ENCODE measurements around the gene ZNHIT2.
A peak's percentile ranks its signal among the peaks of the same experiment; 100 is the strongest.
"Not testable (repeated sequence)": the region's sequence is repeated elsewhere in the genome, so short reads cannot be mapped to it uniquely, and the experiment has no call there.

ZNHIT2 gene

GRCh38 chr11:65117206-65118096, at the start of gene ZNHIT2:
TSS of gene ZNHIT2 (minus strand) at chr11:65117701. CDS start at chr11:65117653, 48 bp downstream.
- peak; percentile 99 for DNase-seq (ENCODE audit: low spot score)

GRCh38 chr11:65166893-65167292, 49.4 kb upstream of the ZNHIT2 start:
- no peak for DNase-seq (ENCODE audit: low spot score)

- DNase-seq (ENCODE audit: low spot score) = no peak
These were observed 48.2 kb upstream of the ZNHIT2 start for GRCh38 chr11:65165410-65166317.

GRCh38 chr11:65163684-65164083, 46.2 kb upstream of the ZNHIT2 start:
- DNase-seq (ENCODE audit: low spot score) = no peak

- no peak for DNase-seq (ENCODE audit: low spot score)
These were observed 43.1 kb upstream of the ZNHIT2 start for GRCh38 chr11:65160643-65161042.

GRCh38 chr11:65159012-65159411, 41.5 kb upstream of the ZNHIT2 start:
- no peak for DNase-seq (ENCODE audit: low spot score)

GRCh38 chr11:65157336-65157735, 39.8 kb upstream of the ZNHIT2 start:
- no peak for DNase-seq (ENCODE audit: low spot score)

- no peak for DNase-seq (ENCODE audit: low spot score)
These were observed 39.4 kb upstream of the ZNHIT2 start for GRCh38 chr11:65156926-65157325.

GRCh38 chr11:65156256-65156655, 38.8 kb upstream of the ZNHIT2 start:
- no peak for DNase-seq (ENCODE audit: low spot score)

- DNase-seq (ENCODE audit: low spot score) = no peak
These were observed 34.6 kb upstream of the ZNHIT2 start for GRCh38 chr11:65152122-65152521.

GRCh38 chr11:65151331-65151899, 33.9 kb upstream of the ZNHIT2 start:
- no peak for DNase-seq (ENCODE audit: low spot score)

- peak; percentile 27 for DNase-seq (ENCODE audit: low spot score)
These were observed 33.2 kb upstream of the ZNHIT2 start for GRCh38 chr11:65150509-65151299.

GRCh38 chr11:65150131-65150508, 32.6 kb upstream of the ZNHIT2 start:
- not testable (repeated sequence) for DNase-seq (ENCODE audit: low spot score)

GRCh38 chr11:65148657-65149056, 31.2 kb upstream of the ZNHIT2 start:
- DNase-seq (ENCODE audit: low spot score) = no peak

GRCh38 chr11:65147352-65148075, 30.0 kb upstream of the ZNHIT2 start:
- DNase-seq (ENCODE audit: low spot score) = no peak

- DNase-seq (ENCODE audit: low spot score) = no peak
These were observed 24.5 kb upstream of the ZNHIT2 start for GRCh38 chr11:65141896-65142494.

- DNase-seq (ENCODE audit: low spot score) = no peak
These were observed 19.1 kb upstream of the ZNHIT2 start for GRCh38 chr11:65136515-65137096.

- DNase-seq (ENCODE audit: low spot score) = no peak
These were observed 18.2 kb upstream of the ZNHIT2 start for GRCh38 chr11:65135633-65136145.

- DNase-seq (ENCODE audit: low spot score) = peak; percentile 91
These were observed 17.6 kb upstream of the ZNHIT2 start for GRCh38 chr11:65134952-65135632.

All from putamen (tissue), 1 donor.